ENCODE measurements around the gene PDE3A. TPM values are rescaled to one million over a fixed set of nuclear protein-coding genes. Genes with fewer than 3 reads are reported as not detected.
A peak's percentile ranks its signal among the peaks of the same experiment; 100 is the strongest.

Gene PDE3A
- polyA plus RNA-seq, 3 donors, result 0.10 TPM; not detected in 2

DNA sequence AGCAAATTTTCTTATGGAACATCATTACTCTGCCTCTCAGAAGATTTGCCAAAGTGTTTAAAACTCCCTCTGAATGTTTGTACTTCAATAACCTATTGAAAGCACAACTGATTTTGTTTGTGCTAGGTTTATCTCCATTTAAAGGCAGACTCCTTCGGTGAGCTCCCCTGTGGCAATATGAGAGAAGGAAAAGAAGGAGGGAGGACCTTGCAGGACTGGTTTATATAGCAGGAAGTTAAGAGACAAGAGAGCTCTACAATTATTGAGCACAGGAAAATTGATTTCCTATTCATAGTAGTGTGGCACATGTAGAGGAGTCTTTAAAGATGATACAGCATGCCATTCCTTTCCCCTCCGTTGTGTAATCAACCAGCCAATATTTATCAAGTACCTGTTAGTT lies 75.5 kb downstream of the PDE3A start:
- Mint-ChIP-seq H3K4me3 (no peak overlapping the region), H3K36me3 (no peaks in the 10 kb centered on the region), H3K9me3 (peaks cover 0 to 3% (median 0%) of the 10 kb centered on the region in 7 donors), H3K27me3 (ENCODE audit: low read depth in 3 of 3) (no peaks in the 10 kb centered on the region), H3K4me1 (peaks cover 14% of the 10 kb centered on the region), H3K27ac (no peak overlapping the region)
- TF ChIP-seq, protein P1, sequence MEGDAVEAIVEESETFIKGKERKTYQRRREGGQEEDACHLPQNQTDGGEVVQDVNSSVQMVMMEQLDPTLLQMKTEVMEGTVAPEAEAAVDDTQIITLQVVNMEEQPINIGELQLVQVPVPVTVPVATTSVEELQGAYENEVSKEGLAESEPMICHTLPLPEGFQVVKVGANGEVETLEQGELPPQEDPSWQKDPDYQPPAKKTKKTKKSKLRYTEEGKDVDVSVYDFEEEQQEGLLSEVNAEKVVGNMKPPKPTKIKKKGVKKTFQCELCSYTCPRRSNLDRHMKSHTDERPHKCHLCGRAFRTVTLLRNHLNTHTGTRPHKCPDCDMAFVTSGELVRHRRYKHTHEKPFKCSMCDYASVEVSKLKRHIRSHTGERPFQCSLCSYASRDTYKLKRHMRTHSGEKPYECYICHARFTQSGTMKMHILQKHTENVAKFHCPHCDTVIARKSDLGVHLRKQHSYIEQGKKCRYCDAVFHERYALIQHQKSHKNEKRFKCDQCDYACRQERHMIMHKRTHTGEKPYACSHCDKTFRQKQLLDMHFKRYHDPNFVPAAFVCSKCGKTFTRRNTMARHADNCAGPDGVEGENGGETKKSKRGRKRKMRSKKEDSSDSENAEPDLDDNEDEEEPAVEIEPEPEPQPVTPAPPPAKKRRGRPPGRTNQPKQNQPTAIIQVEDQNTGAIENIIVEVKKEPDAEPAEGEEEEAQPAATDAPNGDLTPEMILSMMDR (IDR thresholded peaks at IDR 0.05), result no peak
- Histone ChIP-seq H3K9ac (ENCODE audit: insufficient read depth, low read length, poor library complexity, severe bottlenecking) (no peak overlapping the region), H3K27me3 (ENCODE audit: control insufficient read depth in 2 of 2, insufficient read depth in 2 of 2, low read length in 2 of 2) (no peaks in the 10 kb centered on the region), H3K4me1 (ENCODE audit: control insufficient read depth in 1 of 2, insufficient read depth in 2 of 2, low read length in 2 of 2) (peaks cover 0 to 10% of the 10 kb centered on the region in 2 donors), H3K27ac (ENCODE audit: low read depth in 1 of 2, low read length in 2 of 2) (no peak overlapping the region), H3K4me2 (replicated peaks; ENCODE audit: extremely low read depth, low read length, poor library complexity, severe bottlenecking) (no peak overlapping the region), H3K36me3 (replicated peaks in 1 of 2; ENCODE audit: control insufficient read depth in 1 of 2, insufficient read depth in 2 of 2, low read length in 2 of 2) (no peaks in the 10 kb centered on the region), H4K20me1 (ENCODE audit: insufficient read depth, low read length) (no peaks in the 10 kb centered on the region), H3K79me2 (ENCODE audit: insufficient read depth, low read length) (no peaks in the 10 kb centered on the region), H3K4me3 (replicated peaks in 1 of 3; ENCODE audit: low read depth in 2 of 3, low read length in 3 of 3) (no peak overlapping the region), H3K9me3 (replicated peaks in 1 of 2; ENCODE audit: control insufficient read depth in 1 of 2, insufficient read depth in 1 of 2, low read length in 2 of 2) (no peaks in the 10 kb centered on the region), H2AFZ (ENCODE audit: insufficient read depth, low read depth, low read length, poor library complexity, severe bottlenecking) (no peak overlapping the region)
- intact Hi-C loops (cut with micrococcal nuclease), result no loop called here
- DNase-seq, result no peak
- WGBS (ENCODE audit: insufficient coverage), result 100% methylated on average over 1 of the region's 2 CpGs

DNA sequence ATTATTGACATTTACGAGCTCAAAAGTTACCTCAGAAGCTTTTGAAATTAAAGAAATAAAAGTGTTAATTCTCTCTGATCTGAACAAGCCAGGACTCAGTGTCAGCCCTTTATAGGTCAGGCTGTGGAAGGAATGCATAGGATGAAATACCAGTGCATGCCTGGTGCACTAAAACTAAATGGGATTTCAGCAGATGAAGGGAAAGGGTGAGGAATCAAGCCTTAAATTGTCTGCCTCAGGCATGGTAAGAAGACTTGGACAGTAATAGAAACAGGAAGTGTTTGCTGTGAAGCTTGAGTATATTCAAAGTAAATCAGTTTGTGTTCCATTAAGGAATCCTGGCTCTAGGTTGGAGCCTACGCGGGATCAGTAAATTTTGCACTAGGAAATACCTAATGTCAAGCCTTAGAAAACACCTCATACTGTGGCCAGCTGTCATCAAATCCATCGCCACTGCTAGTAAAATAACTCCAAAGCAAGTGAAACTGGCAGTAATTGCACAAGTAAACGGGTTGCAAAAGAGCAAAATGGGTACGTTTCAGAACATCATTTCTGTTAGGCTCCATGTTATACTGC lies 76.3 kb downstream of the PDE3A start:
- Histone ChIP-seq H3K4me1 (ENCODE audit: control insufficient read depth in 1 of 2, insufficient read depth in 2 of 2, low read length in 2 of 2) (peaks cover 0 to 10% of the 10 kb centered on the region in 2 donors), H3K4me2 (replicated peaks; ENCODE audit: extremely low read depth, low read length, poor library complexity, severe bottlenecking) (peak overlapping the region; percentile 12), H3K9me3 (replicated peaks in 1 of 2; ENCODE audit: control insufficient read depth in 1 of 2, insufficient read depth in 1 of 2, low read length in 2 of 2) (no peaks in the 10 kb centered on the region), H3K9ac (ENCODE audit: insufficient read depth, low read length, poor library complexity, severe bottlenecking) (no peak overlapping the region), H3K27ac (ENCODE audit: low read depth in 1 of 2, low read length in 2 of 2) (no peak overlapping the region), H3K4me3 (replicated peaks in 1 of 3; ENCODE audit: low read depth in 2 of 3, low read length in 3 of 3) (peak overlapping the region in 2 of 3 experiments; percentile 19 to 33), H3K27me3 (ENCODE audit: control insufficient read depth in 2 of 2, insufficient read depth in 2 of 2, low read length in 2 of 2) (no peaks in the 10 kb centered on the region), H3K36me3 (replicated peaks in 1 of 2; ENCODE audit: control insufficient read depth in 1 of 2, insufficient read depth in 2 of 2, low read length in 2 of 2) (no peaks in the 10 kb centered on the region), H4K20me1 (ENCODE audit: insufficient read depth, low read length) (no peaks in the 10 kb centered on the region), H2AFZ (ENCODE audit: insufficient read depth, low read depth, low read length, poor library complexity, severe bottlenecking) (peak overlapping the region; percentile 48), H3K79me2 (ENCODE audit: insufficient read depth, low read length) (no peaks in the 10 kb centered on the region)
- H3K4me1 Mint-ChIP-seq, result peaks cover 13% of the 10 kb centered on the region
- H3K27me3 Mint-ChIP-seq (ENCODE audit: low read depth in 3 of 3), result no peaks in the 10 kb centered on the region
- intact Hi-C loops (cut with micrococcal nuclease), result no loop called here
- H3K9me3 Mint-ChIP-seq, result peaks cover 0 to 3% (median 0%) of the 10 kb centered on the region in 7 donors
- H3K27ac Mint-ChIP-seq, result no peak overlapping the region
- WGBS (ENCODE audit: insufficient coverage), result 60% methylated on average over 2 of the region's 6 CpGs
- peak overlapping the region; percentile 9 to 71 for H3K4me3 Mint-ChIP-seq
- no peak for DNase-seq
- TF ChIP-seq, protein P1 (IDR thresholded peaks at IDR 0.05), result no peak
- H3K36me3 Mint-ChIP-seq, result no peaks in the 10 kb centered on the region

Data from CD14-positive monocyte (primary cell).